Mammary epithelial cell (primary cell): ENCODE measurements around the gene DBH.

Experiments used
- EZH2 ChIP-seq: IDR thresholded peaks from 2 replicates; pipeline ENCODE4 v1.6.1; 2012; ENCODE audit warnings: low read length, inconsistent platforms, borderline replicate concordance
- TF ChIP-seq, protein P1 (sequence below), 2 donors: IDR thresholded peaks in 1 of 2; conservative IDR thresholded peaks in 1 of 2; 2 replicates each; pipeline ENCODE4 v1.5.1; 2011 to 2012; ENCODE audit warnings: inconsistent platforms in 2 of 2, low read length in 2 of 2, mild to moderate bottlenecking in 2 of 2, control low read depth in 1 of 2, low read depth in 1 of 2; ENCODE audit not compliant: insufficient read depth in 1 of 2; ENCODE audit errors: extremely low read depth in 1 of 2

DNA sequence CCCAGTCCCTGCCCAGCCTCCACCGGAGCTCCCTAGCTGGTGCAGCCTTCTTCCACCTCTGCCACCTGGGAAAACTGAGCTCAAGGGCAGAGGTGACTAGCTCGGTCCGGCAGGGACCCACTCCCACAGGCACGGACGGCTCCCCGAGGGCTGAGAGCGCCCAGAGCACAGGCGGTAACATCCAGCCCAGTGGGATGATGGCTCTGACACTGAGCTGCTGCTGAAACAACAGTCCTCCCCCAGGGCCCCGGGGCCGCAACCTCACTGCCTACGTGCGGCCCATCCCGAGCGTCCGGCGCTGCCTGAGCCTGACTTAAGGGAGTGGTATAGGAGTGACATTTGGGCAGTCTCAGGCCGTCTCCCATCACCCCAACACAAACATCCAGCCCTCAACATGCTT lies 30.7 kb upstream of the DBH start:
- TF ChIP-seq, protein P1, sequence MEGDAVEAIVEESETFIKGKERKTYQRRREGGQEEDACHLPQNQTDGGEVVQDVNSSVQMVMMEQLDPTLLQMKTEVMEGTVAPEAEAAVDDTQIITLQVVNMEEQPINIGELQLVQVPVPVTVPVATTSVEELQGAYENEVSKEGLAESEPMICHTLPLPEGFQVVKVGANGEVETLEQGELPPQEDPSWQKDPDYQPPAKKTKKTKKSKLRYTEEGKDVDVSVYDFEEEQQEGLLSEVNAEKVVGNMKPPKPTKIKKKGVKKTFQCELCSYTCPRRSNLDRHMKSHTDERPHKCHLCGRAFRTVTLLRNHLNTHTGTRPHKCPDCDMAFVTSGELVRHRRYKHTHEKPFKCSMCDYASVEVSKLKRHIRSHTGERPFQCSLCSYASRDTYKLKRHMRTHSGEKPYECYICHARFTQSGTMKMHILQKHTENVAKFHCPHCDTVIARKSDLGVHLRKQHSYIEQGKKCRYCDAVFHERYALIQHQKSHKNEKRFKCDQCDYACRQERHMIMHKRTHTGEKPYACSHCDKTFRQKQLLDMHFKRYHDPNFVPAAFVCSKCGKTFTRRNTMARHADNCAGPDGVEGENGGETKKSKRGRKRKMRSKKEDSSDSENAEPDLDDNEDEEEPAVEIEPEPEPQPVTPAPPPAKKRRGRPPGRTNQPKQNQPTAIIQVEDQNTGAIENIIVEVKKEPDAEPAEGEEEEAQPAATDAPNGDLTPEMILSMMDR (conservative IDR thresholded peaks at IDR 0.05 in 1 of 2, IDR thresholded peaks at IDR 0.05 in 1 of 2; ENCODE audit: extremely low read depth in 1 of 2, insufficient read depth in 1 of 2, low read depth in 1 of 2, low read length in 2 of 2), result no peak
- no peak for TF ChIP-seq EZH2
